Ishikawa (cell line): ENCODE measurements around the gene CACNA1A.

ENCODE experiments used
- CEBPB ChIP-seq: IDR thresholded peaks from 2 replicates; pipeline ENCODE4 v1.6.1; 2012
- CREB1 ChIP-seq: IDR thresholded peaks from 2 replicates; pipeline ENCODE4 v1.6.1; 2012; ENCODE audit warnings: low read depth
- EGR1 ChIP-seq: IDR thresholded peaks from 2 replicates; pipeline ENCODE4 v1.6.1; 2012
- EP300 ChIP-seq: IDR thresholded peaks from 2 replicates; pipeline ENCODE4 v1.6.1; 2012; ENCODE audit warnings: borderline replicate concordance
- FOXM1 ChIP-seq: IDR thresholded peaks from 2 replicates; pipeline ENCODE4 v1.6.1; 2012; ENCODE audit warnings: low read depth, borderline replicate concordance
- NFIC ChIP-seq: IDR thresholded peaks from 2 replicates; pipeline ENCODE4 v1.6.1; 2012
- RAD21 ChIP-seq: IDR thresholded peaks from 2 replicates; pipeline ENCODE4 v1.6.1; 2012; ENCODE audit warnings: low read depth
- TAF1 ChIP-seq: IDR thresholded peaks from 2 replicates; pipeline ENCODE4 v1.6.1; 2012; ENCODE audit warnings: low read depth, mild to moderate bottlenecking
- TCF12 ChIP-seq: IDR thresholded peaks from 2 replicates; pipeline ENCODE4 v1.6.1; 2012; ENCODE audit warnings: low read depth
- TEAD4 ChIP-seq: IDR thresholded peaks from 2 replicates; pipeline ENCODE4 v1.6.1; 2012
- YY1 ChIP-seq: IDR thresholded peaks from 2 replicates; pipeline ENCODE4 v1.6.1; 2012; ENCODE audit warnings: low read depth
- ZBTB7A ChIP-seq: IDR thresholded peaks from 2 replicates; pipeline ENCODE4 v1.6.1; 2012; ENCODE audit warnings: low read depth
- TF ChIP-seq, protein P1 (sequence below): IDR thresholded peaks from 2 replicates; pipeline ENCODE4 v1.6.1; 2012
- TF ChIP-seq, protein P2 (sequence below): IDR thresholded peaks from 2 replicates; pipeline ENCODE4 v1.6.1; 2012
- TF ChIP-seq, protein P3 (sequence below): IDR thresholded peaks from 2 replicates; pipeline ENCODE4 v1.6.1; 2012; ENCODE audit warnings: low read depth, mild to moderate bottlenecking

CACNA1A gene

DNA sequence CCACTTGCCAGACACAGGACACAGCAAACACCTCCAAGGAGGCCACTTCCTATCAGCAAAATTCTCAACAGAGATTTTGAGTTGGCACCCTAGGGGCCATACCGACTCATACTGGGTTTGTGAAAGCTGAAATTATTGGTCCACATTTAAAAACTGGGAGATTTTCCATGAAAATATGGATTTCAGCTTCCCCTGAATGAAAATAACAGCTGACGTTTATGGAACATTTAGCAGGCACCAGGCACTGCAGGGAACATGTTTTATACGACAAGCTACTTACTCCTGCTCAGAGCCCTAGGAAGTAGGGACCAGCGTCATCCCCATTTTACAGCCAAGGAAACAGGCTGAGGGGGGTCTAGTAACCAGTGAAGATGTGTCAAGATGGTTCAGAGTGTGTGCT lies 186.8 kb downstream of the CACNA1A start:
- TF ChIP-seq TEAD4 (no peak), RAD21 (no peak), FOXM1 (no peak), NFIC (no peak), EGR1 (no peak)

DNA sequence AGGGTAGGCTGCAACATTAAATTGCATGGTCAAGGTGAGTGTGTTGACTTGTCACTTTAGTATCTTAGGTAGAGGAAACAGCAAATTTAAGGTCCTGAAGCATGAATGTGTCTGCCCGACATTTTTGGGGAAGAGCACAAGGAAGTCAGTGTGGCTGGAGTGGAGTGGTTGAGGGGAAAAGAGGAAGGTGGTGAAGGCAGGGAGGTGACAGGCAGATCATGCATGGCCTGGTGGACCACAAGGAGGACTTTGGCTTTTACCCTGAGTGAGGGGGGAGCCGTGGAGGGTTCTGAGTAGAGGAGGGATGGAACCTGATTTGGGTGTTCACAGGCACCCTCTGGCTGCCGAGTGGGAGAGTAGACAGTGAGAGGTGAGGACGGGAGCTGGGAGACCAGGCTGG lies 188.1 kb downstream of the CACNA1A start:
- TF ChIP-seq, protein P1, sequence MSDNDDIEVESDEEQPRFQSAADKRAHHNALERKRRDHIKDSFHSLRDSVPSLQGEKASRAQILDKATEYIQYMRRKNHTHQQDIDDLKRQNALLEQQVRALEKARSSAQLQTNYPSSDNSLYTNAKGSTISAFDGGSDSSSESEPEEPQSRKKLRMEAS = no peak
- TF ChIP-seq NFIC (no peak), ZBTB7A (no peak), RAD21 (no peak)
- TF ChIP-seq, protein P2, sequence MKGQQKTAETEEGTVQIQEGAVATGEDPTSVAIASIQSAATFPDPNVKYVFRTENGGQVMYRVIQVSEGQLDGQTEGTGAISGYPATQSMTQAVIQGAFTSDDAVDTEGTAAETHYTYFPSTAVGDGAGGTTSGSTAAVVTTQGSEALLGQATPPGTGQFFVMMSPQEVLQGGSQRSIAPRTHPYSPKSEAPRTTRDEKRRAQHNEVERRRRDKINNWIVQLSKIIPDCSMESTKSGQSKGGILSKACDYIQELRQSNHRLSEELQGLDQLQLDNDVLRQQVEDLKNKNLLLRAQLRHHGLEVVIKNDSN = no peak

GRCh38 chr19:13315495-13315894 lies 190.8 kb downstream of the CACNA1A start:
- TF ChIP-seq, protein P1 = no peak

DNA sequence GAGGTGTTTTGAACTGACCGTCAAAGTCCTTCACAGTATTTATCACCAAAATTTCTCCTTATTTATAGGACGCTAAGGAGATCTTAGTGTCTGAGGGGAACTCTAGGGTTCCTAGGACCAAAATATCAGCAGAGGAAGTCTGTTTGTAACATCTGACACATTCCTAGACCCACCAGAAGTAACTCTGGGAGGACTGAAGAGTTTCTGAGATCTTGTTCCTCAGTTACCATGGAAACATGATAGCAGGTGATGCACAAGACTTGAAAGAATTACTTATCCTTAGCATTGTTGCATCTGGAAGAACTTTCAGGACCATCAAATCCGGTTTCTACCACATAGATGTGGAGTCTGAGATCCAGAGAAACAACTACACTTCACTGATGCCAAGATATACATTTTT lies 191.5 kb downstream of the CACNA1A start:
- TF ChIP-seq, protein P2 = no peak
- TF ChIP-seq TAF1 = no peak
- TF ChIP-seq, protein P3, sequence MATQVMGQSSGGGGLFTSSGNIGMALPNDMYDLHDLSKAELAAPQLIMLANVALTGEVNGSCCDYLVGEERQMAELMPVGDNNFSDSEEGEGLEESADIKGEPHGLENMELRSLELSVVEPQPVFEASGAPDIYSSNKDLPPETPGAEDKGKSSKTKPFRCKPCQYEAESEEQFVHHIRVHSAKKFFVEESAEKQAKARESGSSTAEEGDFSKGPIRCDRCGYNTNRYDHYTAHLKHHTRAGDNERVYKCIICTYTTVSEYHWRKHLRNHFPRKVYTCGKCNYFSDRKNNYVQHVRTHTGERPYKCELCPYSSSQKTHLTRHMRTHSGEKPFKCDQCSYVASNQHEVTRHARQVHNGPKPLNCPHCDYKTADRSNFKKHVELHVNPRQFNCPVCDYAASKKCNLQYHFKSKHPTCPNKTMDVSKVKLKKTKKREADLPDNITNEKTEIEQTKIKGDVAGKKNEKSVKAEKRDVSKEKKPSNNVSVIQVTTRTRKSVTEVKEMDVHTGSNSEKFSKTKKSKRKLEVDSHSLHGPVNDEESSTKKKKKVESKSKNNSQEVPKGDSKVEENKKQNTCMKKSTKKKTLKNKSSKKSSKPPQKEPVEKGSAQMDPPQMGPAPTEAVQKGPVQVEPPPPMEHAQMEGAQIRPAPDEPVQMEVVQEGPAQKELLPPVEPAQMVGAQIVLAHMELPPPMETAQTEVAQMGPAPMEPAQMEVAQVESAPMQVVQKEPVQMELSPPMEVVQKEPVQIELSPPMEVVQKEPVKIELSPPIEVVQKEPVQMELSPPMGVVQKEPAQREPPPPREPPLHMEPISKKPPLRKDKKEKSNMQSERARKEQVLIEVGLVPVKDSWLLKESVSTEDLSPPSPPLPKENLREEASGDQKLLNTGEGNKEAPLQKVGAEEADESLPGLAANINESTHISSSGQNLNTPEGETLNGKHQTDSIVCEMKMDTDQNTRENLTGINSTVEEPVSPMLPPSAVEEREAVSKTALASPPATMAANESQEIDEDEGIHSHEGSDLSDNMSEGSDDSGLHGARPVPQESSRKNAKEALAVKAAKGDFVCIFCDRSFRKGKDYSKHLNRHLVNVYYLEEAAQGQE = no peak
- no peak for TF ChIP-seq EP300
- TF ChIP-seq, protein P1 = no peak
- no peak for TF ChIP-seq RAD21
- no peak for TF ChIP-seq ZBTB7A
- TF ChIP-seq CEBPB = no peak
- TF ChIP-seq YY1 = no peak
- no peak for TF ChIP-seq NFIC

GRCh38 chr19:13313875-13314274 lies 192.4 kb downstream of the CACNA1A start:
- TF ChIP-seq EP300 (no peak), CEBPB (no peak), CREB1 (no peak), NFIC (no peak), TAF1 (no peak), FOXM1 (no peak), YY1 (no peak), EGR1 (no peak), TCF12 (no peak), TEAD4 (no peak), RAD21 (no peak), ZBTB7A (no peak)
- TF ChIP-seq, protein P3 = no peak
- TF ChIP-seq, protein P1 = no peak
- TF ChIP-seq, protein P2 = no peak

GRCh38 chr19:13309864-13310263 lies 196.4 kb downstream of the CACNA1A start:
- TF ChIP-seq EGR1 (no peak), TAF1 (no peak), YY1 (no peak), TCF12 (no peak), ZBTB7A (no peak), RAD21 (no peak), CEBPB (no peak), FOXM1 (no peak), TEAD4 (no peak), CREB1 (no peak), NFIC (no peak), EP300 (no peak)
- TF ChIP-seq, protein P3 = no peak
- TF ChIP-seq, protein P2 = no peak
- TF ChIP-seq, protein P1 = no peak
